Transverse colon (tissue), 4 donors: ENCODE results near the gene DECR2.
"Not testable (repeated sequence)": the region's sequence is repeated elsewhere in the genome, so short reads cannot be mapped to it uniquely, and the experiment has no call there.

ENCODE experiments used
- POLR2A ChIP-seq: fragments of 450-650 bp; IDR thresholded peaks from one replicate; pipeline ENCODE4 v1.6.1; 2016; ENCODE audit warnings: antibody characterized with exemption, mild to moderate bottlenecking, moderate library complexity
- POLR2AphosphoS5 ChIP-seq, 3 donors: sonication (generic); formaldehyde crosslinking; IDR thresholded peaks; one replicate each; pipeline ENCODE4 v1.6.1; 2016; ENCODE audit warnings: antibody characterized with exemption in 3 of 3
- TF ChIP-seq, protein P1 (sequence below), 5 experiments: fragments of 200-600 bp in 3 of 5; fragments of 450-650 bp in 2 of 5; sonication (generic) in 3 of 5; IDR thresholded peaks; 1 replicate in 2 of 5; 2 replicates in 3 of 5; pipeline ENCODE4 v1.5.1; 2016 to 2017; ENCODE audit warnings: antibody characterized with exemption in 5 of 5, inconsistent platforms in 3 of 5, mild to moderate bottlenecking in 2 of 5, moderate library complexity in 1 of 5

DNA sequence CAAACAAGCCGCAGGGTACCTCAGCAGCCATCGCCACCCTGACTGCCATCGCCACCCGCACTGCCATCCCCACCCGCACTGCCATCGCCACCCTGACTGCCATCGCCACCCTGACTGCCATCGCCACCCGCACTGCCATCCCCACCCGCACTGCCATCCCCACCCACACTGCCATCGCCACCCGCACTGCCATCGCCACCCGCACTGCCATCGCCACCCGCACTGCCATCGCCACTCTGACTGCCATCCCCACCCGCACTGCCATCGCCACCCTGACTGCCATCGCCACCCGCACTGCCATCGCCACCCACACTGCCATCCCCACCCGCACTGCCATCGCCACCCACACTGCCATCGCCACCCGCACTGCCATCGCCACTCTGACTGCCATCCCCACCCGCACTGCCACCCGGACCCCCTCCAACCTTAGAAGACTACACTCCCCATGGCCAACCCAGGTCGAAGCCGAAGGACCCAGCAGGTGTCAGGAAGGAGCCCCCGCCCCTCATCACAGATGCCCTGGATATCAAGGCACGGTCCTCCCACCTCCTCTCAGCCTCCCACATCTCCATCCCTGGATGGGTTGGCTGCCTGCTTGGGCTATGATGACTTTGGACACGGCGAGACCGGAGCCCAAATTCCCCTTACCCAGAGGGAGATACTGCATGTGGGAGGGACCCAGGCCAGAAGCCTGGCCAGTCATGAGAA is 23.4 kb upstream of the DECR2 start:
- TF ChIP-seq, protein P1, sequence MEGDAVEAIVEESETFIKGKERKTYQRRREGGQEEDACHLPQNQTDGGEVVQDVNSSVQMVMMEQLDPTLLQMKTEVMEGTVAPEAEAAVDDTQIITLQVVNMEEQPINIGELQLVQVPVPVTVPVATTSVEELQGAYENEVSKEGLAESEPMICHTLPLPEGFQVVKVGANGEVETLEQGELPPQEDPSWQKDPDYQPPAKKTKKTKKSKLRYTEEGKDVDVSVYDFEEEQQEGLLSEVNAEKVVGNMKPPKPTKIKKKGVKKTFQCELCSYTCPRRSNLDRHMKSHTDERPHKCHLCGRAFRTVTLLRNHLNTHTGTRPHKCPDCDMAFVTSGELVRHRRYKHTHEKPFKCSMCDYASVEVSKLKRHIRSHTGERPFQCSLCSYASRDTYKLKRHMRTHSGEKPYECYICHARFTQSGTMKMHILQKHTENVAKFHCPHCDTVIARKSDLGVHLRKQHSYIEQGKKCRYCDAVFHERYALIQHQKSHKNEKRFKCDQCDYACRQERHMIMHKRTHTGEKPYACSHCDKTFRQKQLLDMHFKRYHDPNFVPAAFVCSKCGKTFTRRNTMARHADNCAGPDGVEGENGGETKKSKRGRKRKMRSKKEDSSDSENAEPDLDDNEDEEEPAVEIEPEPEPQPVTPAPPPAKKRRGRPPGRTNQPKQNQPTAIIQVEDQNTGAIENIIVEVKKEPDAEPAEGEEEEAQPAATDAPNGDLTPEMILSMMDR (IDR thresholded peaks at IDR 0.05) = not testable (repeated sequence)
- not testable (repeated sequence) for TF ChIP-seq POLR2A; POLR2AphosphoS5 (IDR thresholded peaks at IDR 0.05)
